ENCODE results near the gene TESPA1. TPM values are rescaled to one million over a fixed set of nuclear protein-coding genes. Genes with fewer than 3 reads are reported as not detected.
"Not testable (repeated sequence)": the region's sequence is repeated elsewhere in the genome, so short reads cannot be mapped to it uniquely, and the experiment has no call there.

TESPA1 gene
- total RNA-seq, 1 donor from 2014 or later = 0.30 TPM

DNA sequence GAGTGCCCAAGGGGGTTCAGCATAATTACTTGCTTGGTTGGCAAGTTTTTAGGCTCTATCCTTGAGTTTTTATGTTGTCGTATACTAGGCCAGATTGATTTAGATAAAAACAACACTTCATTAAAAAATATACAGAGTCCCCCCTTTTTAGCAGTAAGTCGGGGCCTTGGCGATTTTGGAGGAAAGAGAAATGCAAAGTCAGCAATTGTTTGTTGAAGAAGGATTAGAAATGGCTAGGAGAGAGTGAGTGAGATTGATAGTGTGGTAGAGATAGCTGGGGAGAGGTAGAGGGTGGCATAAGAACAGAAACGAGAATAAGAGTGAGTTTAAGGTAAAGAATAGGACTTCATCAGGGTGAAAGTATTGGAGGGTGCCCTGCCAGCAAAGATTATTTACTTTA lies 41.3 kb downstream of the TESPA1 start:
- DNase-seq = not testable (repeated sequence)

DNA sequence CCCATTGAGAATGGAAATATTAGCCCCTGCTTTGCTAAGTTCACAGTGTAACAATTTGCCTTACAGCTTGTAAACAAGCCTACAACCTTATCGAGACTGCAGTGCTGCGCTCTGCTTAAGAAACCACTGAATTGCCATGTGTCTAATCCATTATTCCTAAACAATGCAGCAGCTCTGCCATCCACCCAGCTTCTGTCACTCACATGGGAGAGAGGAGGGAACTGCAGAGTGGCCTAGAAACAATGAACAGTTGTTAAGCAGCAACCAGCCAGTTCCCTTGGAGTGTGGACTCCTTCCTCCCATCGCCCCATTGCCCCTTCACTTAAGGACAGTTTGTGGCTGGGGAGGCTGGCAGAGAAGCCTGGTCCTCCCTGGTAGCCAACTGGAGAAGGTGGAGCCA lies 42.9 kb downstream of the TESPA1 start:
- DNase-seq = peak; percentile 1

DNA sequence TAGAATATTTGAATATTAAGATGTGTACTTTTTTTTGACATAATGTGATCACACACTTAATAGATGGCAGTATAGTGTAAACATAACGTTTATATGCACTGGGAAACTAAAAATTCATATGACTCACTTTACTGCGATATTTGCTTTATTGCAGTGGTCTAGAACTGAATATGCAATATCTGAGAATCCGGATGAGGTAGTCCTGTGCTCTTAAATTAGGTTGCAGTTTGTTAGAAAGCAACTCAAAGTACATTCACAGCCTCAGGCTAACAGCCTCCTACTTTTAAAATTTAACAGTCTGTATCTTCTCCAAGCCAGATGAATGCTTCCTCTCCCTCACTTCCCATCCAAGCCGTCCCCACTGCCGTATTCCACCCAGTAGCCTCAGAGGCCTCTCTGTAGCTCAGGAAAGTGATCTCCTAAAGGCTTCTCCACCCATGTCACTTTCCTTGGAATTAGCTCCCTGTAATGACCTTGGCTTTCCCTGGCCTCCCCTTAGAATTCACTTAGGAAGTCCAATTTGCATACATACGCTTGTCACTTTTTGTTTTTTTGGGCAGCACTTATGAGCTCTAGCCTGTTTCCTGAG lies 43.7 kb downstream of the TESPA1 start:
- no peak for DNase-seq

DNA sequence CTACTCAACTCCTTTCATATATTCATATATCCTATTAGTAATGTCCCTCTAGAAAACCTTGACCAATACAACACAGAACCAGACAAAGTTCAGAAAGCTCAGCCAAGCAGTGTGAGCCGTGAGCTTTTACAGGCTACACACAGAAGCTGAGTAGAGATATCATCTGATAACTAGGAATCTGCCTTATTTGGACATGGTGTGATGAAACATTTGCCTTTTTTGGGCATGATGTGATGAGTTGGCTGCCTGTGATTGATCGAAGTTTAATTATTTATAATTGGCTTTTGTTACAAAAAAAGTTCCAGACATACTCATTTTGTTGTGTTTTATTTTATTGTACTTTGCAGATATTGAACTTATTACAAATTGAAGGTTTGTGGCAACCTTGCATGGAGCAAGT lies 46.6 kb downstream of the TESPA1 start:
- no peak for DNase-seq

DNA sequence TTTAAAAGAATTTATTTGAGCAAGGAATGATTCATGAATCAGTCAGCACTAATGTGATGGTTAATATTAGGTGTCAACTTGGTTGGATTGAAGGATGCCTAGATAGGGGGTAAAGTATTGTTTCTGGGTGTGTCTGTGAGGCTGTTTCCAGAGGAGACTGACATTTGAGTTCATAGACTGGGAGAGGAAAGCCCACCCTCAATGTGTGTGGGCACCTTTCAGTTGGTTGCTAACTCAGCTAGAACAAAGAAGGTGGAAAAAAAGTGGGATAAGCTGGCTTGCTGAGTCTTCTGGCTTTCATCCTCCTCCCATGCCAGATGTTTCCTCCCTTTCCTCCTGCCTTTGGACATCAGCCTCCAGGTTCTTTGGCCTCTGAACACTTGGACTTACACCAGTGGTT lies 47.2 kb downstream of the TESPA1 start:
- DNase-seq = no peak

DNA sequence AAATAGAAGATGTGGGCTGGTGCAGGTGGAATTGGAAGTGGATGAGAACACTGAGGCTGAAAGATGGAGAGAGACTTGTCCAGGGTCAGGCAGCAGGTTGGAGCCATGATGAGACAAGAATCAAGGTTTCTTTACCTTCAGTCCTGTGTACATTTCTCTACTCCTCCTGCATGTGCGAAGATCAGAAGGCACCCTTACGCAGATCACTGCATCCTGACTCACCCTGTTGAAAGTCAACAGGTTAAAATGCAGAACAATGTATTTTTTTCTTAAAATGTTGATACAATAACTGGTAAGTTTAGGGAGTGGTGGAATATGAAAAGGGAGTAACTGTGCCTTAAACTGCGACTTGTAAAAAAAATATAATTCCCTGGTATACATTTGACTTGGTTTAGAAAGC lies 47.8 kb downstream of the TESPA1 start:
- DNase-seq = no peak

DNA sequence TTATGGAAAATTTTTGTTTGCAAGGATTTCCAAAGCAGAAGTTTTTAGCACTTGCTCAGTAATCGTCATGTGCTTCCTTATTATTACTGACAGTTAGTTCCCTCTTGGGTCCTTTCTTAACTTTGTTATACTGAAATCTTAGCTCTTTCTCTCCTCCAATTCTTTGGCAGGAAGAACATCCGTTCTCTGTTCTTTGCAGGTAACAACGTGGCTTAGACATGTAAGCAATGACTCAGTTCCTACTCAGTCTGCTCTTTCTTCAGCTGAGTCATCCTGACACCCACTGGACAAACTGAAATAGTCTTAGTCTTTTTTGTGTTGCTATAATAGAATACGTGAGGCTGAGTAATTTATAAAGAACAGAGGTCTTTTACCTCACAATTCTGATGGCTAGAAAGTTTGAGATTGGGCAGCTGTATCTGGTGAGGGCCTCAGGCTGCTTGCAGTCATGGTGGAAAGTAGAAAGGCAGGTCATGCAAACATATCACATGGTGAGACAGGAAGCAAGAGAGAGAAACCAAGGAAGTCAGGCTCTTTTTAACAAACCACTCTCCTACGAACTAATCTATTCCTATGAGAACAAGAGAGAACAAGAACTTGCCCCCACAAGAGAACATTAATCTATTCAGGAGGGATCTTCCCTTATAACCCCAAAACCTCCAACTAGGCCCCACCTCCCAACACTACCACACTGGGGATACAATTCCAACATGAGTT lies 49.2 kb downstream of the TESPA1 start:
- no peak for DNase-seq

DNA sequence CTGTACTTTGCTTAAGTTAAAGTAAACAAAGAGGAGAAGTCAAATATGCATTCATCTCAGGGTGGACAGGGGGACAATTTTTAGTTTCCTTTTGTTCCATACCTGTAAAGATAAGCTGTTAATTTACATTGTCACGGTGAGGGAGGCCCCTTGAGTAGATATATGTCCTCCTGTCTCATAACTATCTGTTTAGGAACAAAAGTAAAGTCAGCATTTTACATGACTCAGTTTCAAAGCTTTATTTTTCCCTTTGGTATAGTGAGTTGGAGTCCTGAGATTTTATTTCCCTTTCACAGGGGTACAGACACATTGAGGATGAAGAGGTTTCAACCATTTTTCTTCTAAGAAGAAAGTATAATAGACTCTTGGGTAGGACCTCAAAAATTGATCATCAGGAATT lies 50.1 kb downstream of the TESPA1 start:
- no peak for DNase-seq

DNA sequence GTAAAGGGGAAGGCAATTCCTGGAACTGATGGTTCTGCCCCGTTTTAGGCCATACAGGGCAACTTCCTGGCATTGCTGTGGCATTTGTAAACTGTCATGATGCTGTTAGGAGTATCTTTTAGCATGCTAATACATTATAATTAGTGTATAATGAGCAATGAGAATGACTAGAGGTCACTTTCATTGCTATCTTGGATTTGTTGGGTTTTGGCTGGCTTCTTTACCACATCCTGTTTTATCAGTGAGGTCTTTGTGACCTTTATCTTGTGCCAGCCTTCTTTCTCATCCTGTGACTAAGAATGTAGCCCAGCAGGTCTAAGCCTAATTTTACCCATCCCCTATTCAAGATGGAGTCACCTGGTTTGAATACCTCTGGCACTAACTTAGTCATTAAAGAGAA lies 51.2 kb downstream of the TESPA1 start:
- DNase-seq = no peak

DNA sequence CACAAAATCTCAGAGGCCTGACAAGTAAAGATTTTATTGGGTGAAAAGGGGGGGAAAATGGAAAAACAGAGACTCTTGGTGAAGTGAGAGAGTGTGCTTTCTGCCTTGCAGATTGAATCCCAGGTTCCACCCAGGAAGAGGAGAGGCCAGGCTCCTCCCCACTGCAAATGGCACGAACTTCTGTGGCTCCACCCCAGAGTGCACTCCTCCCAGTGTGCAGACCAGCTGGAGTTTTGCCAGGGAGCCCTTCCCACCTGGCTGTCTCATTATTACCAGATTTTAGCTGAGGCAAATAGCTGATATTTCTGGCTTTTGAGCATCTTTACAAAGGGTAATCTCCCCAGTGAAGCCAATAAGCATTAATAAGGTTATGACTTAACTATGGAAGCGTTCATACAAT lies 51.9 kb downstream of the TESPA1 start:
- DNase-seq = no peak

DNA sequence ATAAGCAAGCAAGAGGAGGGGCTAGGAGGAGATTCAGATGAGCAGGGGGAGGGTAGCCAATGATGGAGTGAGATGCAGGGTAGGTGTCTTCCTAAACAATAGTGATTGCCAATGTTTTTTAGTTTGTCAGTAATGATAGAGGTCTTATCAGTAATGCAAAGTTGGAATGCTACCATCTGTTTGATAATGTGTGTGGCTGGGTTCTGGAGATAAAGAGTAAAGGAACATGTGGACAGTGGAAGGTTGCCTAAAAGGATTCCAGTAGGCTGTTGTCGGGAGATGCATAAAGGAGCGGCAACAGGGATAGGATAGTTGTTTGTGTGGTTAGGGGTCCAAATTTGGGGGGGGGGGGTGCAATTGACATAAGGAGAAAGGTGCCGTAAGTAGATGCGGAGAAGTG lies 52.5 kb downstream of the TESPA1 start:
- DNase-seq = no peak

DNA sequence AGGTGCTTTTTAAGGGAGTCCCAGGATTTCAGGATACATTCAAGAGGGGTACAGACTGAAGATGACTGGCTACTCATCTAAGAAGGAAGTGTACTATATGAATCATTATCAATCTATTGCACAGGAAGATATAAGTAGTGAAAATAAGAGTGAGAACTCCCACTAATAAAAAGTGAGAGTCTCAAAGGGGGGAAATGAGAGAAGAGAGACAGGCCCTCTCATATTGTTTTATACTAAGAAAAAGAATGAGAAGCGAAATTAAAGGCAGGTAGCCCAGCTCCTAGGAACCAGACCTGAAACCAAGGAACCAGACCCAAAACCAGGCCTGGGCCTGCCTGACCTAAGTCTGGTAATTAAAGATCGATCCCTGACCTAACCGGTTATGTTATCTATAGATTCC lies 54.6 kb downstream of the TESPA1 start:
- DNase-seq = no peak

DNA sequence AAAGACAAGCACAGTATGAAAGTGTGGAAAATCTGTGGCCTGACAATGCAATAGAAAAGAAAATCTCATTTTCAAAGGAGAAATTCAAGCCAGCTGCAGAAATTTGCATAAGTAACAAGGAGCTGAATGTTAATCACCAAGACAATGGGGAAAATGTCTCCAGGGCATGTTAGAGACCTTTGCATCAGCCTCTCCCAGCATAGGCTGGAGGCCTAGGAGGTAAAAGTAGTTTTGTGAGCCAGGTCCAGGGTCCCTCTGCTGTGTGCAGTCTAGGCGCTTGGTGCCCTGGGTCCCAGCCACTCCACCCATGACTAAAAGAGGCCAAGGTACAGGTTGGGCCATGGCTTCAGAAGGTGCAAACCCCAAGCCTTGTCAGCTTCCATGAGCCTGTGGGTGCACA lies 58.3 kb downstream of the TESPA1 start:
- no peak for DNase-seq

DNA sequence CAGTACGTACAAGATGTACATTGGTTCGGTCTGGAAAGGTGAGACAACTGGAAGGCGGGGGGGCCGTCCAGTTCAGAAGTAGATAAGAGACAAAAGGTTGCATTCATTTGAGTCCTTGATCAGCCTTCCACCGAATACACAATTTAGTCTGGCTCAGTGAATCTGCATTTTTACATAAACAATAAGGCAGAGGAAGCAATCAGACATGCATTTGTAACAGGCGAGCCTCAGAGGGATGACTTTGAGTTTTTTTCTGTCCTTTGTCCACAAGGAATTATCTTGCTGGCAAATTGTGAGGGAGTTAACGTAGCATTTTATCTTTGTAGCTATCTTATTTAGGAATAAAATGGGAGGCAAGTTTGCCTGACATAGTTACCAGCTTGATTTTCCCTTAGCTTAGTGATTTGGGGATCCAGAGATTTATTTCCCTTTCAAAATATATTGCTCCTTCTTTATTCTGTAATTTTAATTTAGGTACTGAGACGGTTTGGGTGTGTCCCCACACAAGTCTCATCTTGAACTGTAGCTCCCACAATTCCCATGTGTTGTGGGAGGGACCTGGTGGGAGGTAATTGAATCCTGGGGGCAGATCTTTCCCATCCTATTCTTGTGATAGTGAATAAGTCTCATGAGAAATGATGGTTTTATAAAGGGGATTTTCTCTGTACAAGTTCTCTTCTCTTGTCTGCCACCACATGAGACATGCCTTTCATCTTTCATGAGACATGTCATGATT lies 59.4 kb downstream of the TESPA1 start:
- DNase-seq = no peak

DNA sequence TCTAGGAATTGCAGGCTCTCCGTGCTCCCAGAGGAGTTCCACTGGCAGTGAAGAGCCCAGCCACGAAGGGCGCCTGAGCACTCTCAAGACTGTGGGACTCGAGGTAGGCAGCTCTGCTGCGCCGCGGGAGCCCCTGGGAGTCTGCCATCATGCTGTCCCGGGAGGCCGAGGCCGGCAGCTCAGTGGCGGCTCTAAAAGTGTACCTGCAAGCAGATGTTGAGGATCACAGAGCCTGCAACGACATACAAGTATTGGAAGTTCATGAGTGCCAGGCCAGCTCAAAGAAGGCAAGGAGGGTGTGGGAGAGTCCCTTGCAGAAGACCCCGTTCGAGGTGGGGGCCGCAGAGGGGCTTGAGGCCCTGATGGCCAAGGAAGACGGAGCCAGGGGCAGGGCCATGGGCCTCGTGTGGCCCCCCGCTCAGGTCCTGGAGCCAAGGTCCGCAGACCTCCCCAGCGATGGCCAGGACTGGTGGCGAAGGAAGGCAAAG lies 67.5 kb downstream of the TESPA1 start:
- no peak for DNase-seq

Other genes with a start within 250 kb of the TESPA1 start
- gene MUCL1, start 130.2 kb downstream of the TESPA1 start, total RNA-seq = 90.0 TPM
- gene NEUROD4, start 35.2 kb upstream of the TESPA1 start, total RNA-seq = not detected
- gene OR9K2, start 141.6 kb upstream of the TESPA1 start, total RNA-seq = not detected
- not detected for gene OR10A7, start 236.3 kb upstream of the TESPA1 start, total RNA-seq

Data from skin of body (tissue), 2 donors.